MM.1S (cell line): ENCODE measurements around the gene TPST1.

Source experiments
- DNase-seq: peaks from one replicate; pipeline ENCODE4 v3.0.0-alpha.2; 2015
- H2AFZ ChIP-seq: fragments of 300-600 bp; sonication (generic); 2 replicates; pipeline ENCODE4 v1.6.0; 2016; ENCODE audit warnings: antibody characterized with exemption, low read length
- H3F3A ChIP-seq: fragments of 300-600 bp; sonication (generic); 2 replicates; pipeline ENCODE4 v1.6.1; 2016; ENCODE audit warnings: mild to moderate bottlenecking, antibody characterized with exemption, low read length, moderate library complexity, mixed read lengths; ENCODE audit not compliant: insufficient read depth
- H3K27ac ChIP-seq: fragments of 300-600 bp; sonication (generic); 2 replicates; pipeline ENCODE4 v1.5.1; 2016; ENCODE audit warnings: mild to moderate bottlenecking, low read length
- H3K27me3 ChIP-seq: fragments of 300-600 bp; sonication (generic); replicated peaks from 2 replicates; pipeline ENCODE4 v1.6.0; 2016; ENCODE audit warnings: low read length; ENCODE audit not compliant: insufficient read depth
- H3K36me3 ChIP-seq: fragments of 300-600 bp; sonication (generic); replicated peaks from 2 replicates; pipeline ENCODE4 v1.6.1; 2016; ENCODE audit warnings: mild to moderate bottlenecking, low read length, mixed read lengths; ENCODE audit not compliant: insufficient read depth
- H3K4me1 ChIP-seq: fragments of 300-600 bp; sonication (generic); 2 replicates; pipeline ENCODE4 v1.6.1; 2016; ENCODE audit warnings: low read length, mixed read lengths
- H3K4me2 ChIP-seq: fragments of 300-600 bp; sonication (generic); 2 replicates; pipeline ENCODE4 v1.6.0; 2016; ENCODE audit warnings: low read depth, low read length
- H3K4me3 ChIP-seq: fragments of 300-600 bp; sonication (generic); 2 replicates; pipeline ENCODE4 v1.5.1; 2016; ENCODE audit warnings: low read length, mixed read lengths
- H3K79me2 ChIP-seq: fragments of 300-600 bp; sonication (generic); 2 replicates; pipeline ENCODE4 v1.6.1; 2016; ENCODE audit warnings: mixed run types, low read length, mixed read lengths
- H3K9ac ChIP-seq: fragments of 300-600 bp; sonication (generic); 2 replicates; pipeline ENCODE4 v1.6.1; 2016; ENCODE audit warnings: low read length, mixed read lengths
- H3K9me2 ChIP-seq: fragments of 300-600 bp; sonication (generic); replicated peaks from 2 replicates; pipeline ENCODE4 v1.6.1; 2016; ENCODE audit warnings: mild to moderate bottlenecking, low read length, mixed read lengths; ENCODE audit not compliant: insufficient read depth
- H3K9me3 ChIP-seq: fragments of 300-600 bp; sonication (generic); replicated peaks from 2 replicates; pipeline ENCODE4 v1.6.1; 2016; ENCODE audit warnings: mild to moderate bottlenecking, low read length, mixed read lengths; ENCODE audit not compliant: insufficient read depth
- H4K20me1 ChIP-seq: fragments of 300-600 bp; sonication (generic); 2 replicates; pipeline ENCODE4 v1.6.1; 2016; ENCODE audit warnings: mild to moderate bottlenecking, low read length, moderate library complexity, mixed read lengths; ENCODE audit not compliant: insufficient read depth
- EZH2 ChIP-seq: fragments of 300-600 bp; sonication (generic); optimal IDR thresholded peaks from 2 replicates; pipeline ENCODE3; 2017; ENCODE audit warnings: low read depth, mild to moderate bottlenecking, antibody characterized with exemption, low read length, mixed read lengths
- EZH2phosphoT487 ChIP-seq: fragments of 300-600 bp; sonication (generic); IDR thresholded peaks from 2 replicates; pipeline ENCODE4 v1.6.1; 2018; ENCODE audit warnings: antibody characterized with exemption, low read length
- TF ChIP-seq, protein P1 (sequence below): fragments of 300-600 bp; sonication (generic); IDR thresholded peaks from 2 replicates; pipeline ENCODE4 v1.5.1; 2016; ENCODE audit warnings: antibody characterized with exemption, low read length, mixed read lengths

The TPST1 gene

DNA sequence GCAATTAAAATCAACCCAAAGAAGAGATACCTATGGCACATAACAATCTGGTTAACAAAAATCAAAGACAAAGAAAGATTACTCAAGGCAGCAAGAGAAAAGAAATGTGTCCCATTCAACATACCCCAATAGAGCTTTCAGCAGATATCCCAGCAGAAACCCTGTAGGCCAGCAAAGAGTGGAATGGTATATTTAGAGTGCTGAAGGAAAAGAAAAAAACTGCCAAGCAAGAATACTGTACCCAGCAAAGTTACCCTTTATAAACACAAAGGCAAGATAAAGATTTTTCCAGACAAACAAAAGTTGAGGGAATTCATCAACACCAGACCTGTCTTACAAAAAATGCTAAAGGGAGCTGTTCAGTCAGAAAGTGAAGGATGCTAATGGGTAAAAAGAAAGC lies 131.6 kb downstream of the TPST1 start:
- Histone ChIP-seq H3K9ac (no peak overlapping the region), H3K36me3 (no peaks in the 10 kb centered on the region), H3K27ac (no peak overlapping the region), H3F3A (no peaks in the 10 kb centered on the region), H3K79me2 (no peaks in the 10 kb centered on the region), H2AFZ (no peak overlapping the region), H3K27me3 (no peaks in the 10 kb centered on the region), H3K4me1 (no peaks in the 10 kb centered on the region), H3K9me2 (no peaks in the 10 kb centered on the region), H3K4me3 (no peak overlapping the region), H4K20me1 (no peaks in the 10 kb centered on the region), H3K4me2 (no peak overlapping the region), H3K9me3 (no peaks in the 10 kb centered on the region)
- TF ChIP-seq EZH2phosphoT487 = no peak
- TF ChIP-seq, protein P1, sequence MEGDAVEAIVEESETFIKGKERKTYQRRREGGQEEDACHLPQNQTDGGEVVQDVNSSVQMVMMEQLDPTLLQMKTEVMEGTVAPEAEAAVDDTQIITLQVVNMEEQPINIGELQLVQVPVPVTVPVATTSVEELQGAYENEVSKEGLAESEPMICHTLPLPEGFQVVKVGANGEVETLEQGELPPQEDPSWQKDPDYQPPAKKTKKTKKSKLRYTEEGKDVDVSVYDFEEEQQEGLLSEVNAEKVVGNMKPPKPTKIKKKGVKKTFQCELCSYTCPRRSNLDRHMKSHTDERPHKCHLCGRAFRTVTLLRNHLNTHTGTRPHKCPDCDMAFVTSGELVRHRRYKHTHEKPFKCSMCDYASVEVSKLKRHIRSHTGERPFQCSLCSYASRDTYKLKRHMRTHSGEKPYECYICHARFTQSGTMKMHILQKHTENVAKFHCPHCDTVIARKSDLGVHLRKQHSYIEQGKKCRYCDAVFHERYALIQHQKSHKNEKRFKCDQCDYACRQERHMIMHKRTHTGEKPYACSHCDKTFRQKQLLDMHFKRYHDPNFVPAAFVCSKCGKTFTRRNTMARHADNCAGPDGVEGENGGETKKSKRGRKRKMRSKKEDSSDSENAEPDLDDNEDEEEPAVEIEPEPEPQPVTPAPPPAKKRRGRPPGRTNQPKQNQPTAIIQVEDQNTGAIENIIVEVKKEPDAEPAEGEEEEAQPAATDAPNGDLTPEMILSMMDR = no peak
- DNase-seq = no peak

DNA sequence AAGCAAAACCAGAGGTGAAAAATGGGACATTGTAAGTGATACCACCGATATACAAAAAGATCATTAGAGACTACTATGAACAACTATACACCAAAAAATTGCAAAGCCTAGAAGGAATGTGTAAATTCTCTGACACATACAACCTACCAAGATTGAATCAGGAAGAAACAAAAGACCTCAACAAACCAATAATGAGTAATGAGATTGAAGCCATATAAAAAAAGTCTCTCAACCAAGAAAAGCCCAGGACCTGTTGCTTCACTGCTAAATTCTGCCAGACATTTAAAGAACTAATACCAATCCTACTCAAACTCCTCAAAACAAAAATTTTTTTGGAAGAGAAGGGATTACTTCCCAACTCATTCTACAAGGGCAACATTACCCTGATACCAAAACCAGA lies 134.0 kb downstream of the TPST1 start:
- H3K9me2 ChIP-seq = no peaks in the 10 kb centered on the region
- H3K9ac ChIP-seq = no peak overlapping the region
- H3K9me3 ChIP-seq = no peaks in the 10 kb centered on the region
- no peaks in the 10 kb centered on the region for H3K79me2 ChIP-seq
- no peak for DNase-seq
- no peak overlapping the region for H3K4me2 ChIP-seq
- no peaks in the 10 kb centered on the region for H3K27me3 ChIP-seq
- H3K4me3 ChIP-seq = no peak overlapping the region
- H3K4me1 ChIP-seq = no peaks in the 10 kb centered on the region
- H3K36me3 ChIP-seq = no peaks in the 10 kb centered on the region
- H3F3A ChIP-seq = no peaks in the 10 kb centered on the region
- H3K27ac ChIP-seq = no peak overlapping the region
- TF ChIP-seq, protein P1 = no peak
- H2AFZ ChIP-seq = no peak overlapping the region
- no peaks in the 10 kb centered on the region for H4K20me1 ChIP-seq

- H3K36me3 ChIP-seq = no peaks in the 10 kb centered on the region
- TF ChIP-seq EZH2 = no peak
- no peak for TF ChIP-seq EZH2phosphoT487
- TF ChIP-seq, protein P1 = no peak
- H4K20me1 ChIP-seq = no peaks in the 10 kb centered on the region
- H3K79me2 ChIP-seq = no peaks in the 10 kb centered on the region
- no peaks in the 10 kb centered on the region for H3K4me1 ChIP-seq
- no peak overlapping the region for H3K4me3 ChIP-seq
- H3K27me3 ChIP-seq = no peaks in the 10 kb centered on the region
- H3F3A ChIP-seq = no peaks in the 10 kb centered on the region
- H3K27ac ChIP-seq = no peak overlapping the region
- no peaks in the 10 kb centered on the region for H3K9me2 ChIP-seq
- H3K9me3 ChIP-seq = no peaks in the 10 kb centered on the region
- no peak for DNase-seq
- H2AFZ ChIP-seq = no peak overlapping the region
- H3K4me2 ChIP-seq = no peak overlapping the region
- H3K9ac ChIP-seq = no peak overlapping the region
These were observed 139.0 kb downstream of the TPST1 start for GRCh38 chr7:66344166-66344565.

GRCh38 chr7:66348531-66348930 lies 143.4 kb downstream of the TPST1 start:
- Histone ChIP-seq H4K20me1 (no peaks in the 10 kb centered on the region), H3K27ac (no peak overlapping the region), H3K79me2 (no peaks in the 10 kb centered on the region), H3K27me3 (no peaks in the 10 kb centered on the region), H3K9ac (no peak overlapping the region), H3K4me1 (no peaks in the 10 kb centered on the region), H2AFZ (no peak overlapping the region), H3F3A (no peaks in the 10 kb centered on the region), H3K4me2 (no peak overlapping the region), H3K9me3 (no peaks in the 10 kb centered on the region), H3K9me2 (no peaks in the 10 kb centered on the region), H3K4me3 (no peak overlapping the region), H3K36me3 (no peaks in the 10 kb centered on the region)
- no peak for DNase-seq
- TF ChIP-seq, protein P1 = no peak
- no peak for TF ChIP-seq EZH2
